Epithelial cell of proximal tubule (primary cell): ENCODE data around the gene HMBS. TPM values are rescaled to one million over a fixed set of nuclear protein-coding genes. Genes with fewer than 3 reads are reported as not detected.

Experiments used
- total RNA-seq: library from RNA; depleted of rRNA; stranded (reverse); fragments of >200 nt; gene quantifications from 2 replicates; pipeline ENCODE4 v1.2.3, GENCODE V29; 2015

HMBS gene
- total RNA-seq, 1 donor from 2014 or later: 17.0 TPM

Other genes starting within 250 kb of the HMBS start
- not detected in 2 replicates for gene CXCR5, start 201.0 kb upstream of the HMBS start, total RNA-seq
- gene BCL9L, start 159.0 kb upstream of the HMBS start, total RNA-seq: 20.7 and 25.7 TPM in 2 replicates
- gene UPK2, start 128.6 kb upstream of the HMBS start, total RNA-seq: 0.14 TPM in 1 of 2 replicates, not detected in the other
- gene FOXR1, start 113.1 kb upstream of the HMBS start, total RNA-seq: not detected in 2 replicates
- 13.0 and 14.1 TPM in 2 replicates for gene CENATAC, start 86.7 kb upstream of the HMBS start, total RNA-seq
- 1,815 and 2,833 TPM in 2 replicates for gene RPS25, start 66.5 kb upstream of the HMBS start, total RNA-seq
- 116 and 155 TPM in 2 replicates for gene TRAPPC4, start 66.1 kb upstream of the HMBS start, total RNA-seq
- gene SLC37A4, start 54.0 kb upstream of the HMBS start, total RNA-seq: 59.2 and 60.0 TPM in 2 replicates
- 115 and 135 TPM in 2 replicates for gene HYOU1, start 27.7 kb upstream of the HMBS start, total RNA-seq
- 13.1 and 19.2 TPM in 2 replicates for gene VPS11, start 17.1 kb upstream of the HMBS start, total RNA-seq
- gene DPAGT1, start 17.0 kb downstream of the HMBS start, total RNA-seq: 24.8 and 32.3 TPM in 2 replicates
- gene C2CD2L, start 22.5 kb downstream of the HMBS start, total RNA-seq: 6.1 and 8.2 TPM in 2 replicates
- 11.9 and 13.7 TPM in 2 replicates for gene HINFP, start 36.7 kb downstream of the HMBS start, total RNA-seq
- gene ABCG4, start 64.2 kb downstream of the HMBS start, total RNA-seq: under 0.01 TPM in 1 of 2 replicates, not detected in the other
- 13.2 and 14.7 TPM in 2 replicates for gene NLRX1, start 83.8 kb downstream of the HMBS start, total RNA-seq
- not detected in 2 replicates for gene NHERF4, start 100.6 kb downstream of the HMBS start, total RNA-seq
- 11.2 and 17.4 TPM in 2 replicates for gene CBL, start 121.5 kb downstream of the HMBS start, total RNA-seq
- gene MCAM, start 232.2 kb downstream of the HMBS start, total RNA-seq: 660 and 1,105 TPM in 2 replicates
- 18.6 and 21.8 TPM in 2 replicates for gene RNF26, start 249.6 kb downstream of the HMBS start, total RNA-seq